Activated B cell treated with CpG ODN at 0.5 μM for 24 hours (primary cell): ENCODE measurements around the gene KDM6B. TPM values are rescaled to one million over a fixed set of nuclear protein-coding genes. Genes with fewer than 3 reads are reported as not detected.

Source experiments
- ATAC-seq: fragments of 200-7000 bp; cut with Tn5 transposase; one replicate; pipeline ENCODE4 v1.10.0; 2021; ENCODE audit warnings: low read depth, mild to moderate bottlenecking, moderate library complexity
- CTCF ChIA-PET: fragments of 350-600 bp; sonication (Branson Sonifier 250); formaldehyde crosslinking; loops from one replicate; lab custom pipeline; 2021; ENCODE audit warnings: antibody characterized with exemption; lab: Charles Lee
- POLR2A ChIA-PET: fragments of 350-600 bp; sonication (Branson Sonifier 250); formaldehyde crosslinking; loops from one replicate; lab custom pipeline; 2021; ENCODE audit warnings: antibody characterized with exemption; lab: Charles Lee
- DNase-seq: peaks from one replicate; pipeline ENCODE4 v3.0.0; 2022
- H3K27ac Mint-ChIP-seq: one replicate; pipeline ENCODE4 v1.8.0; 2020; ENCODE audit warnings: mixed read lengths
- H3K27me3 Mint-ChIP-seq: one replicate; pipeline ENCODE4 v1.8.0; 2021; ENCODE audit warnings: mixed read lengths
- H3K36me3 Mint-ChIP-seq: one replicate; pipeline ENCODE4 v1.8.0; 2021; ENCODE audit warnings: low read depth, mixed read lengths
- H3K4me1 Mint-ChIP-seq: one replicate; pipeline ENCODE4 v1.8.0; 2021; ENCODE audit warnings: mixed read lengths
- H3K4me3 Mint-ChIP-seq: one replicate; pipeline ENCODE4 v1.8.0; 2020; ENCODE audit warnings: mild to moderate bottlenecking, mixed read lengths
- H3K9me3 Mint-ChIP-seq: one replicate; pipeline ENCODE4 v1.8.0; 2020; ENCODE audit warnings: mixed read lengths
- intact Hi-C: fragments of 100-400 bp; cut with micrococcal nuclease; formaldehyde crosslinking; loops from one replicate; pipeline ENCODE4 v1.15.1; 2024
- total RNA-seq: library from RNA; stranded (reverse); gene quantifications from 2 replicates; pipeline ENCODE4 v1.2.3, GENCODE V29; 2022
- TF ChIP-seq, protein P1 (sequence below): fragments of 200-600 bp; IDR thresholded peaks from one replicate; pipeline ENCODE4 v1.8.0; 2022; ENCODE audit warnings: antibody characterized with exemption, mild to moderate bottlenecking

The KDM6B gene
- total RNA-seq, 1 donor from 2014 or later = 70.8 TPM

DNA sequence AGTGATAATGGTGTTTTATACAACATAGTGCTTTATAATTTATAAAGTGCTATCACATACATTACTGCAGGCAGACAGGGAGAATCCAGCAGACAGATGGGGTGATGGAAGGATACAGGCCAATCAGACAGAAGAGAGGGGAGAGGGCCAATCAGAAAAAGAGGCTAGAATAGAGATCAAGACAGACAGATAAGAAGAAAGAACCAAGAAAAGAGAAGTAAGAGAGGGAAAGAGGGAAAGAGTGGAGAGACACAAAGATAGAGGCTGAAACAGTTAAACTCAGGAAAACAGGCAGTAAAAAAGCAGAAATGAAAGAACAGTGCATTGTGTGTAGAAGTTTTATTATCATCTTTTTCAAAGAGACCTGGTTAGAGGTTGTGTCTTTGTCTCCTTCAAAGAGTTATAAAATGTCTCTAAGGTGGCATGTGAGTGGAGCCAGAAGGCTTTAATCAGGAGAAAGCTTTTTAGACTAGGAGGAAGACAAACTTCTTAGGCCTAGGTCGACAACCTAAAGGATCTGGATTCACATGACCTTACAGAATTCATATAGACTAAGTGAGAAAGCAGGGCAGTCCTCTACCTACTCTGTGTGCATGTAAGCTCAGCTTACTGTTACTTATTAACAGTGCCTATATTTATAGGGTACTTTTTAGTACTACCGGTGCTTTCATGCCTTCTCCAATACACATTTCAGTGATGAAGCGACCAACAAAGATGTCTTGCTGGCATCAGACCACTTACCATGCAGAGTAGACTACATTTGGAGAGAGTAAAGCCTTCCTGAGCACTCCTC is 46.3 kb downstream of the KDM6B start:
- peaks cover 12% of the 10 kb centered on the region for H3K4me1 Mint-ChIP-seq
- ChIA-PET POLR2A (no interaction called here), CTCF (interaction anchor here (1.1 kb wide), 1 partner anchor 110 kb away, joined by 3 read pairs; no protein-coding TSS in a partner anchor)
- no peak overlapping the region for H3K27ac Mint-ChIP-seq
- no peak overlapping the region for H3K4me3 Mint-ChIP-seq
- ATAC-seq (no peak), DNase-seq (no peak)
- H3K9me3 Mint-ChIP-seq = no peaks in the 10 kb centered on the region
- TF ChIP-seq, protein P1, sequence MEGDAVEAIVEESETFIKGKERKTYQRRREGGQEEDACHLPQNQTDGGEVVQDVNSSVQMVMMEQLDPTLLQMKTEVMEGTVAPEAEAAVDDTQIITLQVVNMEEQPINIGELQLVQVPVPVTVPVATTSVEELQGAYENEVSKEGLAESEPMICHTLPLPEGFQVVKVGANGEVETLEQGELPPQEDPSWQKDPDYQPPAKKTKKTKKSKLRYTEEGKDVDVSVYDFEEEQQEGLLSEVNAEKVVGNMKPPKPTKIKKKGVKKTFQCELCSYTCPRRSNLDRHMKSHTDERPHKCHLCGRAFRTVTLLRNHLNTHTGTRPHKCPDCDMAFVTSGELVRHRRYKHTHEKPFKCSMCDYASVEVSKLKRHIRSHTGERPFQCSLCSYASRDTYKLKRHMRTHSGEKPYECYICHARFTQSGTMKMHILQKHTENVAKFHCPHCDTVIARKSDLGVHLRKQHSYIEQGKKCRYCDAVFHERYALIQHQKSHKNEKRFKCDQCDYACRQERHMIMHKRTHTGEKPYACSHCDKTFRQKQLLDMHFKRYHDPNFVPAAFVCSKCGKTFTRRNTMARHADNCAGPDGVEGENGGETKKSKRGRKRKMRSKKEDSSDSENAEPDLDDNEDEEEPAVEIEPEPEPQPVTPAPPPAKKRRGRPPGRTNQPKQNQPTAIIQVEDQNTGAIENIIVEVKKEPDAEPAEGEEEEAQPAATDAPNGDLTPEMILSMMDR = no peak
- H3K27me3 Mint-ChIP-seq = no peaks in the 10 kb centered on the region
- intact Hi-C loops = no loop called here
- peaks cover 7% of the 10 kb centered on the region for H3K36me3 Mint-ChIP-seq

DNA sequence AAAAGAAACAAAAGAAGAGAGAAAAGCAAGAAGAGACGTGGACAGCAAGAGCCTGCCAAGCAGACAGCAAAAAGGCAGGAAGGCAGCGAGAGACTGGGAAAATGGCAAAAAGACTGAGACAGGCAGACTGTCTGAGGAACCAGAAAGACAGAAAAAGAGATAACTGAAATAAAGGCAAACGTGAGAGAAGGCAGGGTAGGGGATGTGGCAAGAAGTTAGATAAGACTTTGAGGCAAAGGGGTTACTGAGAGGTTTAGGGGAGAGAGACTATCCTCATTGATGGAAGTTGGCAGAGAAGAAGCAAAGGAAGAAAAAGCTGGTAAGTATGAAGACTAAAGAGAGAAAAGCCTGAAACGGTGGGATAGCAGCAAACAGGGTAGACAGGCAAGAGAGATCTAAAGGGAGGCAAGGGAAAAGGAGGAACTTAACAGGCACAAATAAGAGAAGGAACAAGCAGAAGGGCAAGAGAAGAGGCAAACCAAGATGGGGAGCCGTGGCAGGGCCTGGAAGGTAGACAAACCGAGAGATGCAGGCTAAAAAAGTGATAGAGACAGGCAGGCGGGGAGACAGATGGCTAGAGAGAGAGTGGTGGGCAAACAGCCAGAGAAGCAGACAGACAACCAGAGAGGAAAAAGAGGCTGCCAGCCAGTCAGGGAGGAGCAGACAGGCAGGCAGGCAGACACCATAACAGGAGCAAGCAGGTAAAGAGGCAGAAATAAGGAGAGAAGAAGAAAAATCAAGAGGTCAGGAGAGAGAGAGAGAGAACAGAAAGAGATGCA is 47.4 kb downstream of the KDM6B start:
- Mint-ChIP-seq H3K27ac (no peak overlapping the region), H3K4me3 (no peak overlapping the region), H3K36me3 (peaks cover 8% of the 10 kb centered on the region), H3K4me1 (peaks cover 10% of the 10 kb centered on the region), H3K9me3 (no peaks in the 10 kb centered on the region), H3K27me3 (no peaks in the 10 kb centered on the region)
- CTCF ChIA-PET = no interaction called here
- POLR2A ChIA-PET = no interaction called here
- intact Hi-C loops = no loop called here
- TF ChIP-seq, protein P1 = no peak
- ATAC-seq (no peak), DNase-seq (no peak)

GRCh38 chr17:7882068-7882467 is 48.1 kb downstream of the KDM6B start:
- Mint-ChIP-seq H3K4me1 (peaks cover 8% of the 10 kb centered on the region), H3K9me3 (no peaks in the 10 kb centered on the region), H3K36me3 (peaks cover 8% of the 10 kb centered on the region), H3K4me3 (no peak overlapping the region), H3K27me3 (no peaks in the 10 kb centered on the region), H3K27ac (no peak overlapping the region)
- DNase-seq = no peak
- ATAC-seq = no peak
- TF ChIP-seq, protein P1 = no peak
- ChIA-PET POLR2A (no interaction called here), CTCF (no interaction called here)
- intact Hi-C loops = no loop called here

DNA sequence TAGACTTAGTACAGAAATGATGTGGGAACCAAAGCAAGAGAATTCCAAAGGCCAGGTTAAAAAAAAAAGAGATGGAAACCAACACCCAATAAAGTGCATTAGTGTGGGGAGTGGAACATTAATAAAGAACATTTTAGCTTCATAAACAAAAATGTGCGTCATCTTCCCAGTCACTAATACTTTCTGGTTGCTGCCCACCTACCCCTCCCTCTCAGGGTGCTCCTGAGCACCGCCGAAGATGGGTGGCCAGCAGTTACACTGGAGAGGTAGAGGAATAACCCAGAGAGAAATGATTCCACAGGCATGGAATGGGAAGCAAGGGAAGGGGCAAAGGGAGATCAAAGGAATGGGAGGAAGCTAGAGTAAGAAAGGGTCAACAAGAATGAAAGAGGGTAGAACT is 48.6 kb downstream of the KDM6B start:
- H3K4me3 Mint-ChIP-seq = no peak overlapping the region
- peaks cover 8% of the 10 kb centered on the region for H3K36me3 Mint-ChIP-seq
- intact Hi-C loops = no loop called here
- ChIA-PET CTCF (interaction anchor here (1.0 to 1.5 kb wide), 2 partner anchors 21 to 47 kb away, joined by 4 read pairs; no protein-coding TSS in a partner anchor), POLR2A (interaction anchor here (0.6 kb wide), 1 partner anchor 176 kb away, joined by 7 read pairs; no protein-coding TSS in a partner anchor)
- no peaks in the 10 kb centered on the region for H3K9me3 Mint-ChIP-seq
- DNase-seq (no peak), ATAC-seq (no peak)
- TF ChIP-seq, protein P1 = no peak
- peaks cover 8% of the 10 kb centered on the region for H3K4me1 Mint-ChIP-seq
- no peak overlapping the region for H3K27ac Mint-ChIP-seq
- no peaks in the 10 kb centered on the region for H3K27me3 Mint-ChIP-seq

Other genes starting within 250 kb of the KDM6B start
- 0.24 and 0.64 TPM in 2 replicates for gene SOX15, start 244.1 kb upstream of the KDM6B start, total RNA-seq
- gene FXR2, start 219.3 kb upstream of the KDM6B start, total RNA-seq = 27.5 and 32.4 TPM in 2 replicates
- 44.5 and 45.0 TPM in 2 replicates for gene SAT2, start 206.4 kb upstream of the KDM6B start, total RNA-seq
- not detected in 2 replicates for gene SHBG, start 204.1 kb upstream of the KDM6B start, total RNA-seq
- not detected in 2 replicates for gene ATP1B2, start 183.3 kb upstream of the KDM6B start, total RNA-seq
- gene TP53, start 146.7 kb upstream of the KDM6B start, total RNA-seq = 217 and 220 TPM in 2 replicates
- gene WRAP53, start 145.7 kb upstream of the KDM6B start, total RNA-seq = 17.1 and 17.6 TPM in 2 replicates
- gene EFNB3, start 129.0 kb upstream of the KDM6B start, total RNA-seq = not detected in 2 replicates
- gene DNAH2, start 116.5 kb upstream of the KDM6B start, total RNA-seq = not detected in 2 replicates
- gene TMEM88, start 20.8 kb downstream of the KDM6B start, total RNA-seq = 3.2 and 7.1 TPM in 2 replicates
- gene NAA38, start 23.3 kb downstream of the KDM6B start, total RNA-seq = 36.0 and 47.9 TPM in 2 replicates
- 5.4 and 6.1 TPM in 2 replicates for gene CYB5D1, start 23.8 kb downstream of the KDM6B start, total RNA-seq
- 103 and 109 TPM in 2 replicates for gene CHD3, start 54.6 kb downstream of the KDM6B start, total RNA-seq
- gene RNF227, start 82.1 kb downstream of the KDM6B start, total RNA-seq = 2.5 and 2.8 TPM in 2 replicates
- 10.8 and 12.9 TPM in 2 replicates for gene KCNAB3, start 95.6 kb downstream of the KDM6B start, total RNA-seq
- gene TRAPPC1, start 97.7 kb downstream of the KDM6B start, total RNA-seq = 129 and 167 TPM in 2 replicates
- 23.0 and 24.6 TPM in 2 replicates for gene CNTROB, start 98.0 kb downstream of the KDM6B start, total RNA-seq
- gene GUCY2D, start 168.4 kb downstream of the KDM6B start, total RNA-seq = not detected in 2 replicates
- gene ALOX15B, start 204.8 kb downstream of the KDM6B start, total RNA-seq = not detected in 2 replicates